ENCODE measurements around the gene HMOX1.
A peak's percentile ranks its signal among the peaks of the same experiment; 100 is the strongest.

HMOX1 gene

GRCh38 chr22:35431483-35432227 lies 50.8 kb downstream of the HMOX1 start:
- Histone ChIP-seq H3K27ac (no peak overlapping the region), H3K27me3 (ENCODE audit: insufficient read depth, low read depth, severe bottlenecking) (no peaks in the 10 kb centered on the region), H3K9me3 (ENCODE audit: severe bottlenecking) (peaks cover 5% of the 10 kb centered on the region), H3K4me3 (ENCODE audit: low read depth, low read length) (no peak overlapping the region), H3K36me3 (peaks cover 38% of the 10 kb centered on the region)
- no peak for DNase-seq
- TF ChIP-seq CTCF (IDR thresholded peaks at IDR 0.05; ENCODE audit: low read depth, low read length): no peak; the same call in 1 of the 2 replicates

- Histone ChIP-seq H3K27ac (no peak overlapping the region), H3K36me3 (peaks cover 36% of the 10 kb centered on the region)
- no peak for TF ChIP-seq CTCF (IDR thresholded peaks at IDR 0.05; ENCODE audit: low read depth, low read length)
Observed at GRCh38 chr22:35432228-35432905, 51.5 kb downstream of the HMOX1 start.

DNA sequence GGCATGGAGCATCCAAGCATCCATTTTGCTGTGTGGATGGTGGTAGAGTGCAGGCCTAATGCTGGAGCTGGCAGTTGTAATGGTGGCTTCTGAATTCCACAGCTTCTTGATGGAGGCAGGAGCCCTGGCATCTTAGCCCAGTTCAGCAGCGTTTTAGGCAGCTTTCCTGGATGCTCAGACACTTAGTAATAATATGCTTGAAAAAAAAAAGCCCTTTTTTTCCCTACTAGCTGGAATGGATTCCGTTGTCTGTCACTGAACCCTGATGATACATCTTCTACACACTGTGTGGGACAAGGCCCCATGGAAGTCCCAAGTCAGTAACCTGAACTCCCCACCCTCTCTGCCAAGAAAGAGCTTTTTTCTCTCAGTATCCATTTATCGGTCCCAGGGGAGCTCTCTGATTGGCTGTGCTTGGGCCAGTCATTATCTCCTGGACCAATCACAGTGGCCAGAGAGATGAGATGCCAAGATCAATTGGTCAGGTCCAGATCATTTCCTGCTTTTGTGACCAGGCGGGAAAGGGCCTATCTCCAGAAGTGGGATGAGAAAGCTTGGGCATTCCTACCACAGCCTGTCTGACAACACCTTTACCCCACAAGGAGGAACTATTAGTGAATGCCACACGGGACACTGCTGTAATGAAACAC lies 53.3 kb downstream of the HMOX1 start:
- no peak overlapping the region for H3K4me3 ChIP-seq (ENCODE audit: low read depth, low read length)
- H3K9me3 ChIP-seq (ENCODE audit: severe bottlenecking): peaks cover 5% of the 10 kb centered on the region
- DNase-seq: no peak
- TF ChIP-seq CTCF (IDR thresholded peaks at IDR 0.05; ENCODE audit: low read depth, low read length): no peak
- no peaks in the 10 kb centered on the region for H3K27me3 ChIP-seq (ENCODE audit: insufficient read depth, low read depth, severe bottlenecking)
- H3K36me3 ChIP-seq: peaks cover 27% of the 10 kb centered on the region
- H3K27ac ChIP-seq: no peak overlapping the region

More at GRCh38 chr22:35432228-35432905, 51.5 kb downstream of the HMOX1 start:
- no peaks in the 10 kb centered on the region for H3K27me3 ChIP-seq (ENCODE audit: insufficient read depth, low read depth, severe bottlenecking)
- peaks cover 5% of the 10 kb centered on the region for H3K9me3 ChIP-seq (ENCODE audit: severe bottlenecking)
- no peak overlapping the region for H3K4me3 ChIP-seq (ENCODE audit: low read depth, low read length)
- DNase-seq: peak; percentile 61

DNA sequence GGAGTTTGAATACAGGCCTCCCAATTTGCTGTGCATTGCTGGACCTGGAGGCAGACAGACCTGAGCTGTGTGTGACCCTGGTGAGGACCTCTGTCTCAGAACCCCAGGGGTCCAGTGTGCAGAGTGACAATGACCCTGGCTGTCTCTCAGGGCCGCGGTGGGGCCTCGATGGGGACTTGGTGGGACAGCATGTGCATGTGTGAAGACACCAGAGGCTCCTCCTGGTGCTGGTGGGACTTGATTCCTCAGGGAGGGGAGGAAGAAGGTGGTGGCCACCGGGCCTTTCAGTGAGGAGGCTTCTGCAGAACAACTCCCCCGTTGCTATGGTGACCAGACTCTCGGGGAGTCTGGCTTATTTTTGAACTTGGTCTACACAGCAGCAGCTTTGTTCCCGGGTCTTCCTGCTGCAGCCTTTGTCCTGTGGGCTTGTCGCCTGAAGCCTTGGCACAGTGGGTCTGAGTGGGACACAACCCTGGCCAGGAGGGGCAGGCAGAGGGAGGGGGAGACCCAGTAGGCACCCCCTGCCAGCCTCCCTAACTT lies 54.4 kb downstream of the HMOX1 start:
- Histone ChIP-seq H3K27me3 (ENCODE audit: insufficient read depth, low read depth, severe bottlenecking) (no peaks in the 10 kb centered on the region), H3K27ac (no peak overlapping the region), H3K36me3 (peaks cover 27% of the 10 kb centered on the region), H3K9me3 (ENCODE audit: severe bottlenecking) (peaks cover 5% of the 10 kb centered on the region), H3K4me3 (ENCODE audit: low read depth, low read length) (no peak overlapping the region)
- DNase-seq: no peak
- no peak for TF ChIP-seq CTCF (IDR thresholded peaks at IDR 0.05; ENCODE audit: low read depth, low read length)

- Histone ChIP-seq H3K9me3 (ENCODE audit: severe bottlenecking) (peaks cover 5% of the 10 kb centered on the region), H3K27me3 (ENCODE audit: insufficient read depth, low read depth, severe bottlenecking) (no peaks in the 10 kb centered on the region), H3K27ac (no peak overlapping the region), H3K4me3 (ENCODE audit: low read depth, low read length) (no peak overlapping the region), H3K36me3 (peaks cover 23% of the 10 kb centered on the region)
- TF ChIP-seq CTCF (IDR thresholded peaks at IDR 0.05; ENCODE audit: low read depth, low read length): no peak
- no peak for DNase-seq
Observed at GRCh38 chr22:35436421-35436820, 55.5 kb downstream of the HMOX1 start.
